Stimulated activated CD4-positive, alpha-beta T cell treated with anti-CD3 and anti-CD28 coated beads, Interleukin-1b, Interleukin-23, amount 100 ng/mL, for 24 hours (primary cell): Measurements from ENCODE around the gene LYSMD2.

ENCODE experiments used
- DNase-seq, 4 experiments: peaks; one replicate each; pipeline ENCODE4 v3.0.0-alpha.2; 2020; ENCODE audit warnings: low read depth in 4 of 4, low spot score in 1 of 4

Gene LYSMD2

DNA sequence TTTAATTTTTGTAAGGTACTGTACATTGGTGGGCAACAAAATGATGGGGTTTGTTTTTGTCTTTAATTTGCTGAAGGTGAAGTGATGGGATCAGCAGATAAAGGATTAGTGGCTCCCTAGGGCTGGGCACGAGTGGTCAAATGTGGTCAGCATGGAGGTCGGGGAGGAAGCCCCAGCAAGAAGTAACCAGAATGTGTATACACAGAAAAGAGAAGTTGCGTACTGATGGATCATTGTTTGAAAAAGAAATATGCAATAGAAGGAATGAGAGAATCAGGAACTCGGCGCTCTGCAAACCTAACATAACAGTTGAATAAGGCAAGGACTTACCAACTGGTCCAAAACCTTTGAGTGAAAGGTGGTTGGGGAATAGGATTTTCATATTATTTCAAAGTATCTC, 15.4 kb upstream of the LYSMD2 start:
- no peak for DNase-seq

GRCh38 chr15:51751697-51752683, 14.5 kb upstream of the LYSMD2 start:
- no peak for DNase-seq

DNA sequence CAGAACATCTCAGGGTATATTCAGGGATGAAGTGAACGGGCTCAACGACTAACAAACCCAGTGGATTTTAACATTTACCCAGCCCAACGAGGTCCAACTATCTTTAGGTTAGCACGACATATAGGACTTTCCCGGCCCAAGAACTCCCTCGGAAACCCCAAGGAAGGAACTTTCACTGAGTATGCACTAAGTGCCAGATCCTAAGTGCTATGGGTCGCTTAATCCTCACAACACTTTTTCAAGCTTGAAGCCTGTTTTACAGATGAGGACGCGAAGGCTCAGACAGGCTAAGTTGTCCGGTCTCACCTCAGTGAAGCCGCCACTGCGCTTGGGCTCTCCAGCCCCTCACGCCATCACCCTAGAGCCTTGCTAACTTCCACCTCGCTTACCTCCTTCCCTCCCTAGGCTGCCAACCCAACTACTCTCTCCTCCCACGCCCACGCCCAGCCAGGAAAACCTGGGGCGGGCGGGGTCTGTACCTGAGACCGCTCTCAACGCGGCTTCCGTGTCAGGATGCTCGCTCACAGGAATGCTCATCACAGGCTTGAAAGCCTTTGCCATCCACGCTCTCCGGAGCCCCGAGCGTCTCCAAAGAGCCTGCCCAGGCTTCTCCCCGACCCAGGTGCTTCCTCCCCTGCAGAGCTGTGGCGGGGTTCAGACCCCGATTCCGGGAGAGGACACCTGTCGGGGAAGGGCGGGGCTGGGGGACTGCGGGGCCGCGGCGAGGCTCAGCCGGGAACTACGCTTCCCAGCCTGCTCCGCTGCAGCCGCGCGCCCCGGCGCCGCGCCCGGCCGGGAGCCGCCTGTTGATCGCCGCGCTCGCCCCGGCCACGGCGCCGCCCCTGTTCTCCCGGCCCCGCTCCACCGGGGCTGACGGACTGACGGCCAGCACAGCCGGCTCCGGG, 13.6 kb upstream of the LYSMD2 start, which contains the start of gene TMOD2:
TSS of gene TMOD2 (plus strand) at position 806 of the 905 bp plus-strand sequence. CDS start 14,845 bp downstream, outside the sequence.
- DNase-seq, result peak in 1 of 4 experiments; percentile 53

- no peak for DNase-seq
Measured at GRCh38 chr15:51750186-51750585, 12.7 kb upstream of the LYSMD2 start.

DNA sequence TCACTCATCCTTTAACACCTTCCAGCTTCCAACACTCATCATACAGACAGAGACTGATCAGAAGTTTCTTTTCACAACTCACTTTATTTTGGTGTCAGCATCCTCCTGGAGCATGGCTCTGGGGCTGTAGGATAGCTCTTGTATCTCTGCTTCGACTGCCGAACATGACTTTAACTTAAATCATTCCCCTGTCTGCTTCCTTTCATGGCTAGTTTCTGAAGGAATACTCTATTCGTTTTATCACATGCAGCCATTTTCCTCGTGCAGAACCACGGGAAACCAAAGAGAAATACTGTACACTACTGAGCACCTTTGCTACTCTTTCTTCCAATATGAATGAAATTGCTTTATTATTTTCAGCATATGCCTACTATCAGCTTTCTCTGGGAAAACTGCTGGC, 11.9 kb upstream of the LYSMD2 start:
- DNase-seq, result no peak

GRCh38 chr15:51739061-51739712, 1.7 kb upstream of the LYSMD2 start:
- DNase-seq, result no peak

DNA sequence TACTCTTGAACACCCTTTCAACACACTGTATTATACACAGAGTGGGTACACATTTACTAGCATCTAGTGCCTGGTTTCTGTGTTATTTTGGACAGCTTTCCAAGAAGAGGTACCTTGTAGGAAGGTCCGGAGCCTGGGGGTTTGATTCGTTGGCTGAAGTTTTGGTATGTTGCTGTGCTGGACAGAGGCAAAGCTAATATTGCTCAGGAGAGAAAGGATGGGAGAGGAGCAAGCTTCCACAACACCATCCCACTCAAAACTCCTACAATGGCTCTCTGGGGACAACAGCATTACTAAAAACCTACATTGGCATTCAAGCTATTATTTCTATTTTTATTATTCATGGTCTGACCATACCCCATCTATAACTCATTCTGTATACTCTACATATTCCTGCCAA, 1.1 kb upstream of the LYSMD2 start:
- no peak for DNase-seq

DNA sequence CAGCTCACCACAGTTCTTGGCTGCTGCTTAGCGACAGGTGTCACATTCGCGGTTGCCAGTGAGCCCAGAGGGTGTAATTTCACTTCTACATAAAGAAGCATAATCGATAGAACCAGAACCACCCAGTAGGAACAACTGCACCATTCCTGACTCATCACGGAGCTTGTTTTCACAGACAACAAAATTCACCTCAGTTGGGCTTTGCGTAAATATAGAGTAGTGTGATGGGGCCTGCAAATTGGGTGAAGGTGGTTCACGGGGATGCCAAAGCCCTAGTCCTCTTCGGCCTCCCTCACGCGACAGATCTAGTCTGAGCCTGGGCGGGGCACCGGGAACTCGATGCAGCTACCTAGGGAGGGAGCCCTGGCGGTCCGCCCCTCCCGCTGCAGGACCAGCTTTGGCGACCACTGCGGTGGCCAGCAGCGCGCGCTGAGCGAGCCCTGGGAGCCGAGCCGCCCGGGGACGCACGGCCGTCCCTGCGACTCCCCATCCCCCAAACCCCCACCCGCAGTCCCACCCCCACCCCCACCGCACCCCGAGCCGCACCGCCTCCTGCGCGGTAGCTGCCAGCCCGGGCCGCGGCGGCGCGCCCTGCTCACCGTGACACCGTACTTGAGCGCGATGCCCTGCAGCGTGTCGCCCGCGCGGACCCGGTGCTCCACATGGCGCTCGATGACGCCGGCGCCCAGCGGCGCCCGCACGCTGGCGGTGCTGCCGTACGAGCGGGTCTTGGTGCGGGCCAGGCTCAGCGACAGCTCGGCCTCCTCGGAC, 519 bp downstream of the LYSMD2 start:
- DNase-seq, result peak in 1 of 4 experiments; percentile 51

- DNase-seq, result no peak
Measured at GRCh38 chr15:51736069-51736468, 1.4 kb downstream of the LYSMD2 start.

GRCh38 chr15:51735228-51736010, 2.0 kb downstream of the LYSMD2 start:
- no peak for DNase-seq

DNA sequence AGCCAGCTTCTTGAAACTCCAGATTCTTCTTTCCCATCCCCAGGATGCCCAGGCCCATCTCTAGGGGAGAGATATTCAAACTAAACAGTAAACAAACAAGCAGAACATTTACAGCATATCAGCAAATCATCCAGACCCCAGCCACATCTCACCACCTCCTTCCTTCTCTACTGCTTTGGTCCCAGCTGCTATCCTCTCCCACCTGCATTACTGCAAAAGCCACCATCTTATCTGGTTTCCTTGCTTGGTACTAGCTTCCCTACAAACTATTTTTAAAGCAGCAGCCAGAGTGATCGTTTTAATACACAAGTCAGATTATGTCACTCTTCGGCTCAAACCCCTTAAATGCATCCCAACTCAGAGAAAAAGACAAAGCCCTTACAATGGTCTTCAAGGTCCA, 4.8 kb downstream of the LYSMD2 start:
- no peak for DNase-seq

DNA sequence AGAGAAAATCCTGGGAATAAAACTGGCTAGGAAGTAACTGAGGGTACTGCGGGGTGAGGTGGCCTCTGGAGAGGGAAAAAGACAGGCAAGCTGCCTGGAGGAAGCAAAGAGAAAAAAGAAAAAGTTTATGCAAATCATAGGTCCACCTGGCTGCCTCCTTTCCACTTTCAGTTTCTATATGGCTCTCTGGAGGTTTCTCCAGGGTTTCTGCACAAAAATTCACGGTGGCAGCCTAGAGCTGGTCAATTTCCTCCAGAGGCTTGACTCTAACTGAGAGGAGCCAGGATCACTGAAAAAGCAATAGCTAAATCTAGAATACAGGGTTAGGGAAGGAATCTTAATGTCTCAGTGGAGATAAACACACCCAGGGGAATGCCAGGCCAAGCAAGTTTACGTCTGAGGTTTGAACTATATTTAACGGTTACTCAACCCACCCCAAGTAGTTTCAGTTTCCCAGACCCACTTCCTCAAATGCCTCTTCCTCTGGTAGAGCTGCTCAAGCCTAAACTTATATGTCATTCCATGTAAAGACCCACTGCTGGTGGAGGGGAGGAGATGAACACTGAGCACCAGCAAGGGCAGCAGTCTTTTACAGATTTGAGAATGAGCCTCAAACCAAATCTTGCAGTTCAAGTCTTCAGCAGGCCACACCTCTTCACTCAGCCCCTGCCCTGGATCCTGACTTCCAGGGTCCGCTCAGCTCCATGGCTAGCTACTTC, 5.7 kb downstream of the LYSMD2 start:
- DNase-seq, result no peak

- DNase-seq, result no peak
Measured at GRCh38 chr15:51727141-51727897, 10.1 kb downstream of the LYSMD2 start.

- DNase-seq, result peak in 1 of 4 experiments; percentile 12
Measured at GRCh38 chr15:51726302-51727073, 11.0 kb downstream of the LYSMD2 start.

GRCh38 chr15:51724673-51725072, 12.8 kb downstream of the LYSMD2 start:
- no peak for DNase-seq

- no peak for DNase-seq
Measured at GRCh38 chr15:51724199-51724598, 13.3 kb downstream of the LYSMD2 start.

GRCh38 chr15:51721199-51721960, 16.1 kb downstream of the LYSMD2 start:
- DNase-seq, result no peak
